HepG2 (cell line): ENCODE results near the gene RHOT2. TPM values are rescaled to one million over a fixed set of nuclear protein-coding genes. Genes with fewer than 3 reads are reported as not detected.

Source experiments
- FIP1L1 ChIP-seq: fragments of 200-400 bp; formaldehyde crosslinking; IDR thresholded peaks from 2 replicates; pipeline ENCODE4 v1.6.1; 2018; ENCODE audit warnings: low read depth, mild to moderate bottlenecking, low read length, moderate library complexity, borderline replicate concordance; ENCODE audit not compliant: insufficient read depth
- HDAC1 ChIP-seq: sonication (generic); formaldehyde crosslinking; IDR thresholded peaks from 2 replicates; pipeline ENCODE4 v1.5.1; 2020; ENCODE audit warnings: mild to moderate bottlenecking, missing genetic modification reagents
- IKZF5 ChIP-seq: IDR thresholded peaks from 2 replicates; pipeline ENCODE4 v1.6.1; 2018; ENCODE audit warnings: missing genetic modification reagents, mild to moderate bottlenecking, missing compliant biosample characterization
- NCOA1 ChIP-seq: sonication (generic); formaldehyde crosslinking; IDR thresholded peaks from 2 replicates; pipeline ENCODE4 v1.9.0; 2021; ENCODE audit warnings: missing genetic modification reagents
- RORA ChIP-seq: sonication (generic); formaldehyde crosslinking; IDR thresholded peaks from 2 replicates; pipeline ENCODE4 v1.5.0; 2020; ENCODE audit warnings: mild to moderate bottlenecking, missing genetic modification reagents, moderate library complexity
- TCF7 ChIP-seq: sonication (generic); IDR thresholded peaks from 2 replicates; pipeline ENCODE4 v1.6.1; 2016; ENCODE audit warnings: antibody characterized with exemption, low read depth
- ZBTB14 ChIP-seq: sonication (generic); formaldehyde crosslinking; IDR thresholded peaks from 2 replicates; pipeline ENCODE4 v1.4.0; 2020; ENCODE audit warnings: missing genetic modification reagents
- ZBTB21 ChIP-seq: sonication (generic); formaldehyde crosslinking; IDR thresholded peaks from 2 replicates; pipeline ENCODE4 v1.4.0; 2020; ENCODE audit warnings: missing genetic modification reagents
- ZNF280B ChIP-seq: sonication (generic); formaldehyde crosslinking; IDR thresholded peaks from 2 replicates; pipeline ENCODE4 v1.5.0; 2020; ENCODE audit warnings: missing genetic modification reagents, mild to moderate bottlenecking, borderline replicate concordance
- ZNF333 ChIP-seq: sonication (generic); formaldehyde crosslinking; IDR thresholded peaks from 2 replicates; pipeline ENCODE4 v1.4.0; 2020; ENCODE audit warnings: mild to moderate bottlenecking, missing genetic modification reagents, borderline replicate concordance
- ZNF337 ChIP-seq: sonication (generic); formaldehyde crosslinking; IDR thresholded peaks from 2 replicates; pipeline ENCODE4 v1.5.1; 2020; ENCODE audit warnings: missing genetic modification reagents, low read depth, mild to moderate bottlenecking, borderline replicate concordance
- ZNF350 ChIP-seq: sonication (generic); formaldehyde crosslinking; IDR thresholded peaks from 2 replicates; pipeline ENCODE4 v1.4.0; 2020; ENCODE audit warnings: mild to moderate bottlenecking, low read depth, missing genetic modification reagents, borderline replicate concordance
- ZNF839 ChIP-seq: sonication (generic); formaldehyde crosslinking; IDR thresholded peaks from 2 replicates; pipeline ENCODE4 v1.4.0; 2020; ENCODE audit warnings: missing genetic modification reagents, mild to moderate bottlenecking, borderline replicate concordance
- polyA plus RNA-seq, 8 experiments: library from polyadenylated mRNA; depleted of rRNA in 3 of 8; stranded (reverse) in 7 of 8; unstranded in 1 of 8; fragments of >200 nt; fragmentation: Illumina TruSeq in 4 of 8; extraction: Trizol in 4 of 8; gene quantifications; 2 replicates each; pipeline versions ENCODE4 v1.2.1 to v1.2.3, GENCODE V29; 2011 to 2016; ENCODE audit warnings: low read depth in 4 of 8, missing spikeins in 1 of 8, mixed read lengths in 1 of 8; ENCODE audit not compliant: insufficient read depth in 1 of 8
- total RNA-seq, 5 experiments: library from RNA; depleted of rRNA; stranded (reverse); fragments of >200 nt; fragmentation: Illumina TruSeq; extraction: Trizol; gene quantifications; 2 replicates each; pipeline ENCODE4 v1.2.3, GENCODE V29; 2016; ENCODE audit warnings: low read depth in 1 of 5
- TF ChIP-seq, protein P1 (sequence below): IDR thresholded peaks from 2 replicates; pipeline ENCODE4 v1.6.1; 2012; ENCODE audit warnings: low read depth, low read length, improper control_type of control experiment
- TF ChIP-seq, protein P2 (sequence below): sonication (generic); formaldehyde crosslinking; IDR thresholded peaks from 2 replicates; pipeline ENCODE4 v1.4.0; 2020; ENCODE audit warnings: missing genetic modification reagents, borderline replicate concordance

The RHOT2 gene
- total and polyA plus RNA-seq, 2 of the 13 experiments (the other 11 are each of a cell fraction or from before 2014, with no cell fraction given) = 63.6 to 76.9 TPM

- TF ChIP-seq, protein P1, sequence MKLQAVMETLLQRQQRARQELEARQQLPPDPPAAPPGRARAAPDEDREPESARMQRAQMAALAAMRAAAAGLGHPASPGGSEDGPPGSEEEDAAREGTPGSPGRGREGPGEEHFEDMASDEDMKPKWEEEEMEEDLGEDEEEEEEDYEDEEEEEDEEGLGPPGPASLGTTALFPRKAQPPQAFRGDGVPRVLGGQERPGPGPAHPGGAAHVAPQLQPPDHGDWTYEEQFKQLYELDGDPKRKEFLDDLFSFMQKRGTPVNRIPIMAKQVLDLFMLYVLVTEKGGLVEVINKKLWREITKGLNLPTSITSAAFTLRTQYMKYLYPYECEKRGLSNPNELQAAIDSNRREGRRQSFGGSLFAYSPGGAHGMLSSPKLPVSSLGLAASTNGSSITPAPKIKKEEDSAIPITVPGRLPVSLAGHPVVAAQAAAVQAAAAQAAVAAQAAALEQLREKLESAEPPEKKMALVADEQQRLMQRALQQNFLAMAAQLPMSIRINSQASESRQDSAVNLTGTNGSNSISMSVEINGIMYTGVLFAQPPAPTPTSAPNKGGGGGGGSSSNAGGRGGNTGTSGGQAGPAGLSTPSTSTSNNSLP = no peak
- TF ChIP-seq ZNF333 = no peak
- TF ChIP-seq ZBTB21 (CRISPR knock-in tag) = no peak
- no peak for TF ChIP-seq ZNF280B (CRISPR knock-in tag)
- no peak; the same call in 1 of the 2 replicates for TF ChIP-seq IKZF5 (CRISPR knock-in tag)
- no peak for TF ChIP-seq FIP1L1
- TF ChIP-seq ZNF839 = 0 out of 2 replicates have a peak, but pooled peaks have one; percentile 39
- TF ChIP-seq TCF7 = no peak
- peak; percentile 60; the same call in 1 of the 2 replicates for TF ChIP-seq ZNF350 (CRISPR knock-in tag)
- TF ChIP-seq HDAC1 (CRISPR knock-in tag) = peak; percentile 82
- TF ChIP-seq ZBTB14 (CRISPR knock-in tag) = no peak
- no peak for TF ChIP-seq NCOA1 (CRISPR knock-in tag)
- TF ChIP-seq ZNF337 = peak; percentile 60; the same call in 1 of the 2 replicates
- TF ChIP-seq RORA (CRISPR knock-in tag) = no peak
- TF ChIP-seq, protein P2, sequence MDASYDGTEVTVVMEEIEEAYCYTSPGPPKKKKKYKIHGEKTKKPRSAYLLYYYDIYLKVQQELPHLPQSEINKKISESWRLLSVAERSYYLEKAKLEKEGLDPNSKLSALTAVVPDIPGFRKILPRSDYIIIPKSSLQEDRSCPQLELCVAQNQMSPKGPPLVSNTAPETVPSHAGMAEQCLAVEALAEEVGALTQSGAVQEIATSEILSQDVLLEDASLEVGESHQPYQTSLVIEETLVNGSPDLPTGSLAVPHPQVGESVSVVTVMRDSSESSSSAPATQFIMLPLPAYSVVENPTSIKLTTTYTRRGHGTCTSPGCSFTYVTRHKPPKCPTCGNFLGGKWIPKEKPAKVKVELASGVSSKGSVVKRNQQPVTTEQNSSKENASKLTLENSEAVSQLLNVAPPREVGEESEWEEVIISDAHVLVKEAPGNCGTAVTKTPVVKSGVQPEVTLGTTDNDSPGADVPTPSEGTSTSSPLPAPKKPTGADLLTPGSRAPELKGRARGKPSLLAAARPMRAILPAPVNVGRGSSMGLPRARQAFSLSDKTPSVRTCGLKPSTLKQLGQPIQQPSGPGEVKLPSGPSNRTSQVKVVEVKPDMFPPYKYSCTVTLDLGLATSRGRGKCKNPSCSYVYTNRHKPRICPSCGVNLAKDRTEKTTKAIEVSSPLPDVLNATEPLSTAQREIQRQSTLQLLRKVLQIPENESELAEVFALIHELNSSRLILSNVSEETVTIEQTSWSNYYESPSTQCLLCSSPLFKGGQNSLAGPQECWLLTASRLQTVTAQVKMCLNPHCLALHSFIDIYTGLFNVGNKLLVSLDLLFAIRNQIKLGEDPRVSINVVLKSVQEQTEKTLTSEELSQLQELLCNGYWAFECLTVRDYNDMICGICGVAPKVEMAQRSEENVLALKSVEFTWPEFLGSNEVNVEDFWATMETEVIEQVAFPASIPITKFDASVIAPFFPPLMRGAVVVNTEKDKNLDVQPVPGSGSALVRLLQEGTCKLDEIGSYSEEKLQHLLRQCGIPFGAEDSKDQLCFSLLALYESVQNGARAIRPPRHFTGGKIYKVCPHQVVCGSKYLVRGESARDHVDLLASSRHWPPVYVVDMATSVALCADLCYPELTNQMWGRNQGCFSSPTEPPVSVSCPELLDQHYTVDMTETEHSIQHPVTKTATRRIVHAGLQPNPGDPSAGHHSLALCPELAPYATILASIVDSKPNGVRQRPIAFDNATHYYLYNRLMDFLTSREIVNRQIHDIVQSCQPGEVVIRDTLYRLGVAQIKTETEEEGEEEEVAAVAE (CRISPR knock-in tag) = no peak
These were observed at the start of gene RHOT2 (continued) for GRCh38 chr16:667780-668518.
